H1 (cell line): ENCODE measurements around the gene GON4L. TPM values are rescaled to one million over a fixed set of nuclear protein-coding genes. Genes with fewer than 3 reads are reported as not detected.
A peak's percentile ranks its signal among the peaks of the same experiment; 100 is the strongest.

Source experiments
- CTCF ChIA-PET: fragments of 300-600 bp; sonication (Branson Sonifier 250); formaldehyde crosslinking; loops from one replicate; lab custom pipeline; 2021; ENCODE audit not compliant: partially characterized antibody; lab: Charles Lee
- POLR2A ChIA-PET: fragments of 300-600 bp; sonication (Branson Sonifier 250); formaldehyde crosslinking; loops from one replicate; lab custom pipeline; 2021; ENCODE audit warnings: inconsistent platforms; ENCODE audit not compliant: partially characterized antibody; lab: Charles Lee
- DNase-seq, 2 experiments: peaks; one replicate each; pipeline versions ENCODE4 v3.0.0 to v3.0.0-alpha.2; 2010 to 2022; ENCODE audit warnings: low spot score in 2 of 2, low read depth in 1 of 2, mixed read lengths in 1 of 2
- FAIRE-seq: peaks from 2 replicates; lab custom pipeline; 2011; peaks lifted over from hg19 to GRCh38; lab: Jason Lieb, UNC
- H2AFZ ChIP-seq: 2 replicates; pipeline ENCODE4 v1.8.1; 2012; ENCODE audit warnings: low read length, inconsistent platforms
- H2AK5ac ChIP-seq: 2 replicates; pipeline ENCODE4 v1.6.1; 2013; ENCODE audit warnings: low read depth, low read length
- H2BK120ac ChIP-seq: replicated peaks from 2 replicates; pipeline ENCODE3; 2013; ENCODE audit warnings: low read depth, low read length, inconsistent platforms
- H2BK12ac ChIP-seq: 2 replicates; pipeline ENCODE4 v1.6.1; 2013; ENCODE audit warnings: low read depth, low read length
- H2BK15ac ChIP-seq: 2 replicates; pipeline ENCODE4 v1.6.1; 2013; ENCODE audit warnings: low read length
- H2BK20ac ChIP-seq: 2 replicates; pipeline ENCODE4 v1.6.1; 2013; ENCODE audit warnings: low read length
- H2BK5ac ChIP-seq: 2 replicates; pipeline ENCODE4 v1.6.1; 2013; ENCODE audit warnings: low read depth, low read length
- H3K14ac ChIP-seq: 2 replicates; pipeline ENCODE4 v1.6.1; 2013; ENCODE audit warnings: inconsistent platforms; ENCODE audit not compliant: insufficient read length
- H3K18ac ChIP-seq: 2 replicates; pipeline ENCODE4 v1.6.1; 2013; ENCODE audit warnings: low read length; ENCODE audit errors: extremely low read depth
- H3K23ac ChIP-seq: 2 replicates; pipeline ENCODE4 v1.6.1; 2013; ENCODE audit warnings: inconsistent platforms; ENCODE audit not compliant: insufficient read length
- H3K23me2 ChIP-seq: 2 replicates; pipeline ENCODE4 v1.6.1; 2013; ENCODE audit warnings: low read depth, low read length
- H3K27ac ChIP-seq: 2 replicates; pipeline ENCODE4 v1.6.1; 2011; ENCODE audit warnings: low read depth, low read length, inconsistent platforms
- H3K27me3 ChIP-seq, 4 experiments: replicated peaks in 1 of 4; 1 replicate in 1 of 4; 2 replicates in 3 of 4; pipeline versions ENCODE4 v1.6.1 to v1.8.1; 2011 to 2013; ENCODE audit warnings: low read length in 3 of 4, mild to moderate bottlenecking in 3 of 4, inconsistent platforms in 2 of 4, mixed read lengths in 2 of 4, moderate library complexity in 1 of 4; ENCODE audit not compliant: control insufficient read depth in 3 of 4, insufficient read depth in 3 of 4; ENCODE audit errors: extremely low read depth in 1 of 4
- H3K36me3 ChIP-seq, 4 experiments: 2 replicates each; pipeline versions ENCODE4 v1.6.1 to v1.8.1; 2011 to 2013; ENCODE audit warnings: mild to moderate bottlenecking in 4 of 4, low read length in 3 of 4, moderate library complexity in 2 of 4, control low read depth in 1 of 4, inconsistent platforms in 1 of 4; ENCODE audit not compliant: insufficient read depth in 4 of 4, control insufficient read depth in 2 of 4
- H3K4ac ChIP-seq: replicated peaks from 2 replicates; pipeline ENCODE3; 2013; ENCODE audit warnings: low read length, low read depth, mixed read lengths, inconsistent platforms; ENCODE audit not compliant: insufficient read length
- H3K4me1 ChIP-seq, 4 experiments: replicated peaks in 1 of 4; 1 replicate in 1 of 4; 2 replicates in 3 of 4; pipeline versions ENCODE4 v1.6.1 to v1.8.1; 2011 to 2013; ENCODE audit warnings: low read length in 3 of 4, inconsistent platforms in 2 of 4, mixed read lengths in 1 of 4; ENCODE audit not compliant: insufficient read depth in 4 of 4, control insufficient read depth in 3 of 4
- H3K4me2 ChIP-seq, 2 experiments: 2 replicates each; pipeline versions ENCODE4 v1.6.1 to v1.8.1; 2011 to 2013; ENCODE audit warnings: low read depth in 2 of 2, low read length in 2 of 2, control low read depth in 1 of 2, inconsistent platforms in 1 of 2, mild to moderate bottlenecking in 1 of 2; ENCODE audit not compliant: insufficient read depth in 1 of 2
- H3K4me3 ChIP-seq, 4 experiments: fragments of 200-600, 300-600 bp in 1 of 4; sonication (generic), shearing (Covaris generic), sonication (Bioruptor Twin) in 1 of 4; 2 replicates each; pipeline versions ENCODE4 v1.5.1 to v1.8.1; 2011 to 2016; ENCODE audit warnings: low read length in 4 of 4, low read depth in 3 of 4, control low read depth in 2 of 4, inconsistent platforms in 2 of 4, mild to moderate bottlenecking in 2 of 4, mixed read lengths in 1 of 4, moderate library complexity in 1 of 4; ENCODE audit not compliant: insufficient read depth in 2 of 4; ENCODE audit errors: extremely low read depth in 1 of 4
- H3K56ac ChIP-seq: replicated peaks from 2 replicates; pipeline ENCODE3; 2013; ENCODE audit warnings: low read depth, mild to moderate bottlenecking, mixed read lengths, low read length, inconsistent platforms; ENCODE audit not compliant: insufficient read length
- H3K79me1 ChIP-seq: 2 replicates; pipeline ENCODE4 v1.6.1; 2013; ENCODE audit warnings: low read depth, low read length, control low read depth
- H3K79me2 ChIP-seq, 2 experiments: 2 replicates each; pipeline versions ENCODE4 v1.6.1 to v1.8.1; 2012 to 2013; ENCODE audit warnings: low read length in 2 of 2, mild to moderate bottlenecking in 2 of 2, inconsistent platforms in 1 of 2; ENCODE audit not compliant: insufficient read depth in 2 of 2, control insufficient read depth in 1 of 2
- H3K9ac ChIP-seq, 4 experiments: replicated peaks in 1 of 4; 1 replicate in 1 of 4; 2 replicates in 3 of 4; pipeline versions ENCODE4 v1.6.1 to v1.8.1; 2011 to 2013; ENCODE audit warnings: low read depth in 3 of 4, low read length in 3 of 4, control low read depth in 2 of 4, mild to moderate bottlenecking in 2 of 4, moderate library complexity in 2 of 4, inconsistent platforms in 1 of 4; ENCODE audit errors: extremely low read depth in 1 of 4
- H3K9me3 ChIP-seq, 2 experiments: 2 replicates each; pipeline versions ENCODE4 v1.6.1 to v1.8.1; 2012 to 2013; ENCODE audit warnings: mild to moderate bottlenecking in 2 of 2, moderate library complexity in 2 of 2, control low read depth in 1 of 2, inconsistent platforms in 1 of 2, low read depth in 1 of 2, low read length in 1 of 2, mixed read lengths in 1 of 2; ENCODE audit not compliant: insufficient read depth in 2 of 2
- H4K20me1 ChIP-seq, 2 experiments: replicated peaks in 1 of 2; 2 replicates each; pipeline versions ENCODE3 to v1.8.1; 2011 to 2013; ENCODE audit warnings: inconsistent platforms in 2 of 2, low read length in 2 of 2, mild to moderate bottlenecking in 1 of 2; ENCODE audit not compliant: insufficient read depth in 2 of 2, control insufficient read depth in 1 of 2
- H4K5ac ChIP-seq: 2 replicates; pipeline ENCODE4 v1.6.1; 2013; ENCODE audit warnings: low read length, low read depth, mixed read lengths, inconsistent platforms; ENCODE audit not compliant: insufficient read length
- H4K8ac ChIP-seq: 2 replicates; pipeline ENCODE4 v1.8.0; 2013; ENCODE audit warnings: mild to moderate bottlenecking, moderate library complexity, low read length, inconsistent platforms; ENCODE audit not compliant: insufficient read depth; ENCODE audit errors: extremely low read depth
- H4K91ac ChIP-seq: replicated peaks from 2 replicates; pipeline ENCODE3; 2013; ENCODE audit warnings: low read length, mixed read lengths, inconsistent platforms; ENCODE audit not compliant: insufficient read length
- BRCA1 ChIP-seq: IDR thresholded peaks from 2 replicates; pipeline ENCODE4 v1.6.1; 2012; ENCODE audit warnings: low read depth, low read length, improper control_type of control experiment
- CHD2 ChIP-seq: IDR thresholded peaks from 2 replicates; pipeline ENCODE4 v1.6.1; 2012; ENCODE audit warnings: low read length, improper control_type of control experiment
- EP300 ChIP-seq, 2 experiments: IDR thresholded peaks; 1 replicate in 1 of 2; 2 replicates in 1 of 2; pipeline ENCODE4 v1.6.1; 2011 to 2012; ENCODE audit warnings: low read depth in 2 of 2, low read length in 2 of 2, mild to moderate bottlenecking in 2 of 2, borderline replicate concordance in 1 of 2, inconsistent platforms in 1 of 2, moderate library complexity in 1 of 2
- FOSL1 ChIP-seq: IDR thresholded peaks from 2 replicates; pipeline ENCODE4 v1.6.1; 2011; ENCODE audit warnings: mild to moderate bottlenecking, low read depth, low read length, moderate library complexity; ENCODE audit not compliant: insufficient read depth
- JUND ChIP-seq: IDR thresholded peaks from 2 replicates; pipeline ENCODE4 v1.6.1; 2011; ENCODE audit warnings: mild to moderate bottlenecking, improper control_type of control experiment, low read length
- PHF8 ChIP-seq: fragments of 200-600 bp; sonication (generic); conservative IDR thresholded peaks from 2 replicates; pipeline ENCODE4 v1.7.1; 2012; ENCODE audit warnings: low read depth, mild to moderate bottlenecking, inconsistent platforms, low read length, moderate library complexity
- POU5F1 ChIP-seq: IDR thresholded peaks from 2 replicates; pipeline ENCODE4 v1.6.1; 2011; ENCODE audit warnings: low read depth, mild to moderate bottlenecking, low read length, moderate library complexity
- RBBP5 ChIP-seq: IDR thresholded peaks from 2 replicates; pipeline ENCODE4 v1.7.1; 2012; ENCODE audit warnings: low read depth, mild to moderate bottlenecking, inconsistent platforms, low read length, moderate library complexity, borderline replicate concordance
- RXRA ChIP-seq: IDR thresholded peaks from 2 replicates; pipeline ENCODE4 v1.6.1; 2011; ENCODE audit warnings: low read depth, mild to moderate bottlenecking, low read length, moderate library complexity; ENCODE audit not compliant: insufficient read depth
- SIX5 ChIP-seq: IDR thresholded peaks from 2 replicates; pipeline ENCODE4 v1.6.1; 2011; ENCODE audit warnings: mild to moderate bottlenecking, low read depth, low read length
- SP2 ChIP-seq: IDR thresholded peaks from 2 replicates; pipeline ENCODE4 v1.6.1; 2012; ENCODE audit warnings: mild to moderate bottlenecking, low read length, inconsistent platforms
- SUZ12 ChIP-seq: fragments of 200-600 bp; sonication (generic); IDR thresholded peaks from 2 replicates; pipeline ENCODE4 v1.6.1; 2012; ENCODE audit warnings: mild to moderate bottlenecking, inconsistent platforms, low read length, moderate library complexity, mixed read lengths
- TEAD4 ChIP-seq: IDR thresholded peaks from 2 replicates; pipeline ENCODE4 v1.6.1; 2012; ENCODE audit warnings: low read depth, low read length, inconsistent platforms, mixed read lengths
- YY1 ChIP-seq: IDR thresholded peaks from 2 replicates; pipeline ENCODE4 v1.6.1; 2011; ENCODE audit warnings: low read depth, mild to moderate bottlenecking, low read length
- WGBS, 2 experiments: shearing (Covaris generic) in 1 of 2; methylation state at CpG; one replicate each; pipeline versions ENCODE4 v1.1.6 to v1.1.7; 2013 to 2015; ENCODE audit warnings: low lambda C conversion rate in 2 of 2, mixed read lengths in 2 of 2, inconsistent platforms in 1 of 2, low coverage in 1 of 2, missing lambda C conversion rate in 1 of 2; ENCODE audit not compliant: insufficient replicate concordance in 2 of 2, insufficient coverage in 1 of 2, insufficient read length in 1 of 2; ENCODE audit errors: extremely low coverage in 1 of 2, missing lambda C conversion rate in 1 of 2; 5-methylcytosine and 5-hydroxymethylcytosine counted together
- polyA plus RNA-seq, 7 experiments: library from polyadenylated mRNA; depleted of rRNA in 3 of 7; stranded (reverse) in 5 of 7; unstranded in 2 of 7; fragments of >200 nt in 5 of 7; fragments of 200-250 nt in 2 of 7; gene quantifications; 1 replicate in 5 of 7; 2 replicates in 1 of 7; 4 replicates in 1 of 7; pipeline versions ENCODE4 v1.2.1 to v1.2.3, GENCODE V29; 2011 to 2013; ENCODE audit warnings: missing spikeins in 2 of 7, mixed read lengths in 2 of 7
- total RNA-seq: library from RNA; stranded (reverse); fragmentation: NEBNext Ultra II Directional; extraction: Animal tissue kit (Norgen Biotek cat#: 25700); gene quantifications from 2 replicates; pipeline ENCODE4 v1.2.1, GENCODE V29; 2021

GON4L gene
- total and polyA plus RNA-seq, 2 of the 8 experiments (the other 6 are each of a cell fraction or from before 2014, with no cell fraction given): 26.2 to 52.1 TPM

DNA sequence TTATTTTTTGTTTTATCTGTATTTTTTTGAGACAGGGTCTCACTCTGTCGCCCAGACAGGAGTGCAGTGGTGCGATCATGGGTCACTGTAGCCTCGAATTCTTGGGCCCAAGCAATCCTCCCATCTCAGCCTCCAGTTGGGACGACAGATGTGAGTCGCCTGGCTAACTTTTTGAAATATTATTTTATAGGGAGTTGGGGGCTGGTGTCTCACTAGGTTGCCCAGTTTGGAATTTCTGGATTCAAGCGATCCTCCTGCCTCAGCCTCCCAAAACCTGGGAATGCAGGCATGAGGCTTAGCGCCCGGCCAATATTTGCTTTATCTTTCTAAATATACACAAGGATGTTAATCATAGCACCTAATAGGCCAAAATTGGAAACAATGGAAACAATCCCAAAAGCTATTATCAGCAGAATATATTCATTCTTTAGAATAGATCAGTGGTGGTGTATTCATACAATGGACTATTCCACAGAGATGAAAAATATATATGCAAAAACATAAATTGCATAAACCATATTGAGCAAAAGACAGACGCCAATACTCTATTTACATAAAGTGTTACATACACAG, 112.2 kb downstream of the GON4L start:
- Histone ChIP-seq H2BK5ac (no peak overlapping the region), H3K4me2 (peak overlapping the region; percentile 57 to 69), H4K5ac (no peak overlapping the region), H3K4ac (peak overlapping the region; percentile 94), H2AK5ac (no peak overlapping the region), H3K36me3 (peaks cover 0 to 3% (median 2%) of the 10 kb centered on the region in 4 experiments; a peak in 3 of 8 replicates), H3K27me3 (no peaks in the 10 kb centered on the region), H4K8ac (no peak overlapping the region), H3K27ac (no peak overlapping the region), H2BK12ac (no peak overlapping the region), H3K18ac (no peak overlapping the region), H3K9ac (peak overlapping the region in 2 of 4 experiments; percentile 38 to 42; a peak in 3 of 7 replicates), H3K79me2 (no peaks in the 10 kb centered on the region), H2BK20ac (no peak overlapping the region), H2AFZ (peak overlapping the region; percentile 86; the same call in 1 of the 2 replicates), H3K14ac (no peak overlapping the region), H3K23me2 (0 out of 2 replicates have a peak, but pooled peaks cover 2% of the 10 kb centered on the region), H3K79me1 (no peaks in the 10 kb centered on the region), H3K56ac (no peak overlapping the region), H2BK120ac (no peak overlapping the region), H2BK15ac (no peak overlapping the region), H4K20me1 (peaks cover 0 to 1% of the 10 kb centered on the region in 2 experiments), H4K91ac (no peak overlapping the region), H3K4me1 (no peaks in the 10 kb centered on the region), H3K9me3 (no peaks in the 10 kb centered on the region), H3K4me3 (peak overlapping the region; percentile 50 to 81 (median 76); a peak in 7 of 8 replicates), H3K23ac (no peak overlapping the region)
- ChIA-PET CTCF (interaction anchor here (0.5 to 2.7 kb wide), 4 partner anchors 11 to 149 kb away, joined by 3 to 9 read pairs (median 4); no protein-coding TSS in a partner anchor), POLR2A (interaction anchor here (0.6 to 1.6 kb wide), 3 partner anchors 31 to 472 kb away, joined by 4 to 5 read pairs (median 4); partner anchors contain the start of genes CLK2 and GON4L)
- FAIRE-seq: no peak
- DNase-seq: no peak
- 88% methylated on average over 9 of the region's 9 CpGs; no CpG with 5 or more reads in 1 of the 2 experiments for WGBS, 2 experiments
- TF ChIP-seq PHF8 (no peak), SP2 (no peak), YY1 (no peak), POU5F1 (no peak), SIX5 (no peak), TEAD4 (no peak), CHD2 (no peak), SUZ12 (no peak), EP300 (IDR thresholded peaks at IDR 0.05; ENCODE audit: borderline replicate concordance in 1 of 2, low read depth in 2 of 2, low read length in 2 of 2) (no peak), JUND (no peak), BRCA1 (no peak), FOSL1 (no peak), RXRA (no peak), RBBP5 (no peak)
